ENCODE data around the gene LRP1B.

The LRP1B gene

GRCh38 chr2:140882671-140883620 lies 1247.9 kb downstream of the LRP1B start:
- no peak for DNase-seq

GRCh38 chr2:140880573-140880972 lies 1250.2 kb downstream of the LRP1B start:
- no peak for DNase-seq

GRCh38 chr2:140876015-140876414 lies 1254.8 kb downstream of the LRP1B start:
- DNase-seq: no peak

GRCh38 chr2:140873915-140874531 lies 1256.8 kb downstream of the LRP1B start:
- DNase-seq: no peak

- DNase-seq: no peak
Measured at GRCh38 chr2:140869925-140870324, 1260.9 kb downstream of the LRP1B start.

- DNase-seq: no peak
Measured at GRCh38 chr2:140869107-140869506, 1261.7 kb downstream of the LRP1B start.

- DNase-seq: no peak
Measured at GRCh38 chr2:140865837-140866236, 1265.0 kb downstream of the LRP1B start.

GRCh38 chr2:140863713-140864112 lies 1267.1 kb downstream of the LRP1B start:
- no peak for DNase-seq

- no peak for DNase-seq
Measured at GRCh38 chr2:140862181-140862580, 1268.6 kb downstream of the LRP1B start.

GRCh38 chr2:140861666-140862065 lies 1269.2 kb downstream of the LRP1B start:
- no peak for DNase-seq

GRCh38 chr2:140855471-140855870 lies 1275.3 kb downstream of the LRP1B start:
- no peak for DNase-seq

GRCh38 chr2:140851258-140851981 lies 1279.4 kb downstream of the LRP1B start:
- no peak for DNase-seq

- DNase-seq: no peak
Measured at GRCh38 chr2:140843186-140843585, 1287.6 kb downstream of the LRP1B start.

- DNase-seq: no peak
Measured at GRCh38 chr2:140842110-140842509, 1288.7 kb downstream of the LRP1B start.

GRCh38 chr2:140841141-140841540 lies 1289.7 kb downstream of the LRP1B start:
- DNase-seq: no peak

GRCh38 chr2:140836826-140837225 lies 1294.0 kb downstream of the LRP1B start:
- DNase-seq: no peak

- DNase-seq: no peak
Measured at GRCh38 chr2:140835079-140835478, 1295.7 kb downstream of the LRP1B start.

- no peak for DNase-seq
Measured at GRCh38 chr2:140814141-140814540, 1316.7 kb downstream of the LRP1B start.

- no peak for DNase-seq
Measured at GRCh38 chr2:140808820-140809219, 1322.0 kb downstream of the LRP1B start.

- DNase-seq: no peak
Measured at GRCh38 chr2:140808211-140808610, 1322.6 kb downstream of the LRP1B start.

- DNase-seq: no peak
Measured at GRCh38 chr2:140804700-140805260, 1326.0 kb downstream of the LRP1B start.

- no peak for DNase-seq
Measured at GRCh38 chr2:140801311-140801710, 1329.5 kb downstream of the LRP1B start.

GRCh38 chr2:140797718-140798117 lies 1333.1 kb downstream of the LRP1B start:
- DNase-seq: no peak
